ENCODE measurements around the gene CCDC184.

GRCh38 chr12:48201091-48201490, 17.6 kb downstream of the CCDC184 start:
- TF ChIP-seq SMC3 (conservative IDR thresholded peaks at IDR 0.05; ENCODE audit: poor library complexity) (no peak), EZH2 (IDR thresholded peaks at IDR 0.05; ENCODE audit: borderline replicate concordance, insufficient read depth, low read length, poor library complexity, severe bottlenecking) (no peak), CTCF (IDR thresholded peaks at IDR 0.05; ENCODE audit: poor library complexity, severe bottlenecking) (no peak), REST (IDR thresholded peaks at IDR 0.05; ENCODE audit: borderline replicate concordance) (no peak), EP300 (conservative IDR thresholded peaks at IDR 0.05; ENCODE audit: poor library complexity, severe bottlenecking) (no peak), RAD21 (conservative IDR thresholded peaks at IDR 0.05) (no peak), TAF1 (IDR thresholded peaks at IDR 0.05; ENCODE audit: low read depth) (no peak), POLR2AphosphoS5 (IDR thresholded peaks at IDR 0.05) (no peak), MXI1 (conservative IDR thresholded peaks at IDR 0.05; ENCODE audit: poor library complexity, severe bottlenecking) (no peak)
